ENCODE measurements around the gene MT1H.

The MT1H gene

GRCh38 chr16:56652600-56652999, 17.0 kb upstream of the MT1H start:
- H3F3A ChIP-seq (ENCODE audit: insufficient read depth, low read length) = no peaks in the 10 kb centered on the region
- H2AFZ ChIP-seq (ENCODE audit: low read length) = no peak overlapping the region
- no peaks in the 10 kb centered on the region for H4K20me1 ChIP-seq (ENCODE audit: insufficient read depth, low read length)
- TF ChIP-seq, protein P1, sequence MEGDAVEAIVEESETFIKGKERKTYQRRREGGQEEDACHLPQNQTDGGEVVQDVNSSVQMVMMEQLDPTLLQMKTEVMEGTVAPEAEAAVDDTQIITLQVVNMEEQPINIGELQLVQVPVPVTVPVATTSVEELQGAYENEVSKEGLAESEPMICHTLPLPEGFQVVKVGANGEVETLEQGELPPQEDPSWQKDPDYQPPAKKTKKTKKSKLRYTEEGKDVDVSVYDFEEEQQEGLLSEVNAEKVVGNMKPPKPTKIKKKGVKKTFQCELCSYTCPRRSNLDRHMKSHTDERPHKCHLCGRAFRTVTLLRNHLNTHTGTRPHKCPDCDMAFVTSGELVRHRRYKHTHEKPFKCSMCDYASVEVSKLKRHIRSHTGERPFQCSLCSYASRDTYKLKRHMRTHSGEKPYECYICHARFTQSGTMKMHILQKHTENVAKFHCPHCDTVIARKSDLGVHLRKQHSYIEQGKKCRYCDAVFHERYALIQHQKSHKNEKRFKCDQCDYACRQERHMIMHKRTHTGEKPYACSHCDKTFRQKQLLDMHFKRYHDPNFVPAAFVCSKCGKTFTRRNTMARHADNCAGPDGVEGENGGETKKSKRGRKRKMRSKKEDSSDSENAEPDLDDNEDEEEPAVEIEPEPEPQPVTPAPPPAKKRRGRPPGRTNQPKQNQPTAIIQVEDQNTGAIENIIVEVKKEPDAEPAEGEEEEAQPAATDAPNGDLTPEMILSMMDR (IDR thresholded peaks at IDR 0.05; ENCODE audit: low read length) = no peak
- TF ChIP-seq EZH2phosphoT487 (IDR thresholded peaks at IDR 0.05; ENCODE audit: low read length) = no peak
- TF ChIP-seq EZH2 (optimal IDR thresholded peaks at IDR 0.05; ENCODE audit: low read depth, low read length) = no peak
- no peak overlapping the region for H3K9ac ChIP-seq (ENCODE audit: low read length)
- no peaks in the 10 kb centered on the region for H3K36me3 ChIP-seq (replicated peaks; ENCODE audit: insufficient read depth, low read length)
- H3K79me2 ChIP-seq (ENCODE audit: low read length) = no peaks in the 10 kb centered on the region
- H3K4me2 ChIP-seq (ENCODE audit: low read depth, low read length) = no peak overlapping the region
- H3K9me3 ChIP-seq (replicated peaks; ENCODE audit: insufficient read depth, low read length) = no peaks in the 10 kb centered on the region
- H3K27ac ChIP-seq (ENCODE audit: low read length) = no peak overlapping the region
- DNase-seq = no peak
- H3K9me2 ChIP-seq (replicated peaks; ENCODE audit: insufficient read depth, low read length) = no peaks in the 10 kb centered on the region
- H3K4me1 ChIP-seq (ENCODE audit: low read length) = no peaks in the 10 kb centered on the region
- H3K27me3 ChIP-seq (replicated peaks; ENCODE audit: insufficient read depth, low read length) = peaks cover 45% of the 10 kb centered on the region
- no peak overlapping the region for H3K4me3 ChIP-seq (ENCODE audit: low read length)

- no peak for DNase-seq
- Histone ChIP-seq H3K9me3 (replicated peaks; ENCODE audit: insufficient read depth, low read length) (no peaks in the 10 kb centered on the region), H3K79me2 (ENCODE audit: low read length) (no peaks in the 10 kb centered on the region), H3K4me3 (ENCODE audit: low read length) (no peak overlapping the region), H2AFZ (ENCODE audit: low read length) (no peak overlapping the region), H3K4me1 (ENCODE audit: low read length) (no peaks in the 10 kb centered on the region), H3F3A (ENCODE audit: insufficient read depth, low read length) (no peaks in the 10 kb centered on the region), H4K20me1 (ENCODE audit: insufficient read depth, low read length) (no peaks in the 10 kb centered on the region), H3K36me3 (replicated peaks; ENCODE audit: insufficient read depth, low read length) (no peaks in the 10 kb centered on the region), H3K4me2 (ENCODE audit: low read depth, low read length) (no peak overlapping the region), H3K9ac (ENCODE audit: low read length) (no peak overlapping the region), H3K27me3 (replicated peaks; ENCODE audit: insufficient read depth, low read length) (peaks cover 45% of the 10 kb centered on the region), H3K9me2 (replicated peaks; ENCODE audit: insufficient read depth, low read length) (no peaks in the 10 kb centered on the region), H3K27ac (ENCODE audit: low read length) (no peak overlapping the region)
- TF ChIP-seq EZH2 (optimal IDR thresholded peaks at IDR 0.05; ENCODE audit: low read depth, low read length) = no peak
- TF ChIP-seq, protein P1 (IDR thresholded peaks at IDR 0.05; ENCODE audit: low read length) = no peak
- TF ChIP-seq EZH2phosphoT487 (IDR thresholded peaks at IDR 0.05; ENCODE audit: low read length) = no peak
These were observed 16.4 kb upstream of the MT1H start for GRCh38 chr16:56653218-56653617.

GRCh38 chr16:56657555-56658326, 11.9 kb upstream of the MT1H start, which contains the start of gene MT1F:
Gene MT1F (plus strand): TSS chr16:56657959. CDS start chr16:56658059, 100 bp downstream.
- Histone ChIP-seq H3K4me1 (ENCODE audit: low read length) (no peaks in the 10 kb centered on the region), H3K9me3 (replicated peaks; ENCODE audit: insufficient read depth, low read length) (no peaks in the 10 kb centered on the region), H2AFZ (ENCODE audit: low read length) (peak within 1 kb of the TSS; percentile 82), H3K4me3 (ENCODE audit: low read length) (peak within 1 kb of the TSS; percentile 72), H3K36me3 (replicated peaks; ENCODE audit: insufficient read depth, low read length) (no peaks in the 10 kb centered on the region), H3K27ac (ENCODE audit: low read length) (no peak within 1 kb of the TSS), H3K27me3 (replicated peaks; ENCODE audit: insufficient read depth, low read length) (peaks cover 69% of the 10 kb centered on the region), H3K79me2 (ENCODE audit: low read length) (no peaks in the 10 kb centered on the region), H3K9me2 (replicated peaks; ENCODE audit: insufficient read depth, low read length) (no peaks in the 10 kb centered on the region), H3K9ac (ENCODE audit: low read length) (no peak within 1 kb of the TSS; the same call in 1 of the 2 replicates), H3F3A (ENCODE audit: insufficient read depth, low read length) (no peaks in the 10 kb centered on the region), H4K20me1 (ENCODE audit: insufficient read depth, low read length) (no peaks in the 10 kb centered on the region), H3K4me2 (ENCODE audit: low read depth, low read length) (peak within 1 kb of the TSS; percentile 71)
- no peak for TF ChIP-seq EZH2 (optimal IDR thresholded peaks at IDR 0.05; ENCODE audit: low read depth, low read length)
- TF ChIP-seq EZH2phosphoT487 (IDR thresholded peaks at IDR 0.05; ENCODE audit: low read length) = no peak
- TF ChIP-seq, protein P1 (IDR thresholded peaks at IDR 0.05; ENCODE audit: low read length) = no peak
- peak; percentile 36 for DNase-seq
